Type B pancreatic cell (in vitro differentiated cells): ENCODE results near the gene SYNDIG1. TPM values are rescaled to one million over a fixed set of nuclear protein-coding genes. Genes with fewer than 3 reads are reported as not detected.

ENCODE experiments used
- DNase-seq: peaks from one replicate; pipeline ENCODE4 v3.0.0; 2021; ENCODE audit warnings: mixed read lengths; ENCODE audit not compliant: unreplicated experiment; ENCODE audit errors: extremely low spot score
- H3K27ac Mint-ChIP-seq: 2 replicates; pipeline ENCODE4 v1.8.0; 2021; ENCODE audit warnings: mild to moderate bottlenecking, mixed read lengths
- H3K27me3 Mint-ChIP-seq: 2 replicates; pipeline ENCODE4 v1.8.0; 2021; ENCODE audit warnings: mixed read lengths
- H3K36me3 Mint-ChIP-seq: 2 replicates; pipeline ENCODE4 v1.8.0; 2021; ENCODE audit warnings: mixed read lengths
- H3K4me1 Mint-ChIP-seq: one replicate; pipeline ENCODE4 v1.8.0; 2021; ENCODE audit warnings: mixed read lengths; ENCODE audit not compliant: unreplicated experiment
- H3K4me3 Mint-ChIP-seq: 2 replicates; pipeline ENCODE4 v1.8.0; 2021; ENCODE audit warnings: mild to moderate bottlenecking, mixed read lengths
- H3K9me3 Mint-ChIP-seq: 2 replicates; pipeline ENCODE4 v1.8.0; 2021; ENCODE audit warnings: mixed read lengths
- CTCF ChIP-seq: fragments of 200-600 bp; sonication (generic); conservative IDR thresholded peaks from 2 replicates; pipeline ENCODE4 v1.5.0; 2021; ENCODE audit warnings: antibody characterized with exemption, mild to moderate bottlenecking
- total RNA-seq: library from RNA; stranded (reverse); gene quantifications from 2 replicates; pipeline ENCODE4 v1.2.1, GENCODE V29; 2021; ENCODE audit warnings: low replicate concordance

Gene SYNDIG1
- total RNA-seq, 1 donor from 2014 or later: 4.3 TPM

GRCh38 chr20:24708411-24709295 lies 239.2 kb downstream of the SYNDIG1 start:
- peaks cover 20% of the 10 kb centered on the region for H3K27me3 Mint-ChIP-seq
- no peaks in the 10 kb centered on the region for H3K4me1 Mint-ChIP-seq
- TF ChIP-seq CTCF: no peak
- H3K27ac Mint-ChIP-seq: no peak overlapping the region
- no peak for DNase-seq
- H3K36me3 Mint-ChIP-seq: no peaks in the 10 kb centered on the region
- H3K9me3 Mint-ChIP-seq: peaks cover 6% of the 10 kb centered on the region
- H3K4me3 Mint-ChIP-seq: no peak overlapping the region
